Epithelial cell of esophagus (primary cell): Measurements from ENCODE around the gene RCL1.
A peak's percentile ranks its signal among the peaks of the same experiment; 100 is the strongest.

ENCODE experiments used
- DNase-seq: peaks from one replicate; pipeline ENCODE4 v3.0.0; 2010; ENCODE audit warnings: low read depth
- H3K4me3 ChIP-seq: 2 replicates; pipeline ENCODE4 v1.5.1; 2011; ENCODE audit warnings: mild to moderate bottlenecking, low read length, control low read depth
- TF ChIP-seq, protein P1 (sequence below): IDR thresholded peaks from 2 replicates; pipeline ENCODE4 v1.5.1; 2011; ENCODE audit warnings: low read depth, mild to moderate bottlenecking, low read length, control low read depth, inconsistent platforms; ENCODE audit not compliant: insufficient read depth; ENCODE audit errors: missing control alignments

Gene RCL1

GRCh38 chr9:4828761-4829160 is 36.0 kb downstream of the RCL1 start:
- H3K4me3 ChIP-seq = no peak overlapping the region
- peak; percentile 22 for DNase-seq
- TF ChIP-seq, protein P1, sequence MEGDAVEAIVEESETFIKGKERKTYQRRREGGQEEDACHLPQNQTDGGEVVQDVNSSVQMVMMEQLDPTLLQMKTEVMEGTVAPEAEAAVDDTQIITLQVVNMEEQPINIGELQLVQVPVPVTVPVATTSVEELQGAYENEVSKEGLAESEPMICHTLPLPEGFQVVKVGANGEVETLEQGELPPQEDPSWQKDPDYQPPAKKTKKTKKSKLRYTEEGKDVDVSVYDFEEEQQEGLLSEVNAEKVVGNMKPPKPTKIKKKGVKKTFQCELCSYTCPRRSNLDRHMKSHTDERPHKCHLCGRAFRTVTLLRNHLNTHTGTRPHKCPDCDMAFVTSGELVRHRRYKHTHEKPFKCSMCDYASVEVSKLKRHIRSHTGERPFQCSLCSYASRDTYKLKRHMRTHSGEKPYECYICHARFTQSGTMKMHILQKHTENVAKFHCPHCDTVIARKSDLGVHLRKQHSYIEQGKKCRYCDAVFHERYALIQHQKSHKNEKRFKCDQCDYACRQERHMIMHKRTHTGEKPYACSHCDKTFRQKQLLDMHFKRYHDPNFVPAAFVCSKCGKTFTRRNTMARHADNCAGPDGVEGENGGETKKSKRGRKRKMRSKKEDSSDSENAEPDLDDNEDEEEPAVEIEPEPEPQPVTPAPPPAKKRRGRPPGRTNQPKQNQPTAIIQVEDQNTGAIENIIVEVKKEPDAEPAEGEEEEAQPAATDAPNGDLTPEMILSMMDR = no peak

DNA sequence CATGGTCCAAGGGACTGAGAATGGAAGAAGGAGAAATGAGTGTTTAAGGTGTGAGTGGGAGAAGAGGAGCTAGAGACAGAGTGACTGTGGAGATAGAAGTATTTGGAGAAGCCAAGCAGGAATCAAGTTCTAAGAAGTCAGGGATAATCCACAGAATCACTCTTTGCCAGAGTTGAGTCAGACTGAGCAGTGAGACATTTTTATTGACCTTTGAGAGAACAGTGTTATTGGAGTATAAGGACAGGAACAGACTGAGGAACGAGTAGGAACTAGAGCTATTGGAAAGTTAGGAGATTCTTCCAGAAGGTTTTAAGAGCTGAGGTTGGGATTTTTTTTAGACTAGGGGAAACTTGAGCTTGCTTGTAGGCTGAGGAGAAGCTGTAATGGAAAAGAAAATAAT is 37.2 kb downstream of the RCL1 start:
- peak; percentile 9 for DNase-seq
- TF ChIP-seq, protein P1 = no peak
- H3K4me3 ChIP-seq = no peak overlapping the region

- TF ChIP-seq, protein P1 = no peak
- DNase-seq = no peak
- H3K4me3 ChIP-seq = no peak overlapping the region
These were observed 38.0 kb downstream of the RCL1 start for GRCh38 chr9:4830699-4831098.

GRCh38 chr9:4831119-4831518 is 38.4 kb downstream of the RCL1 start:
- no peak overlapping the region for H3K4me3 ChIP-seq
- TF ChIP-seq, protein P1 = no peak
- peak; percentile 26 for DNase-seq

GRCh38 chr9:4831944-4832343 is 39.2 kb downstream of the RCL1 start:
- no peak for DNase-seq
- H3K4me3 ChIP-seq = no peak overlapping the region
- TF ChIP-seq, protein P1 = no peak

GRCh38 chr9:4832786-4833579 is 40.2 kb downstream of the RCL1 start:
- no peak overlapping the region for H3K4me3 ChIP-seq
- TF ChIP-seq, protein P1 = no peak
- peak; percentile 96 for DNase-seq

DNA sequence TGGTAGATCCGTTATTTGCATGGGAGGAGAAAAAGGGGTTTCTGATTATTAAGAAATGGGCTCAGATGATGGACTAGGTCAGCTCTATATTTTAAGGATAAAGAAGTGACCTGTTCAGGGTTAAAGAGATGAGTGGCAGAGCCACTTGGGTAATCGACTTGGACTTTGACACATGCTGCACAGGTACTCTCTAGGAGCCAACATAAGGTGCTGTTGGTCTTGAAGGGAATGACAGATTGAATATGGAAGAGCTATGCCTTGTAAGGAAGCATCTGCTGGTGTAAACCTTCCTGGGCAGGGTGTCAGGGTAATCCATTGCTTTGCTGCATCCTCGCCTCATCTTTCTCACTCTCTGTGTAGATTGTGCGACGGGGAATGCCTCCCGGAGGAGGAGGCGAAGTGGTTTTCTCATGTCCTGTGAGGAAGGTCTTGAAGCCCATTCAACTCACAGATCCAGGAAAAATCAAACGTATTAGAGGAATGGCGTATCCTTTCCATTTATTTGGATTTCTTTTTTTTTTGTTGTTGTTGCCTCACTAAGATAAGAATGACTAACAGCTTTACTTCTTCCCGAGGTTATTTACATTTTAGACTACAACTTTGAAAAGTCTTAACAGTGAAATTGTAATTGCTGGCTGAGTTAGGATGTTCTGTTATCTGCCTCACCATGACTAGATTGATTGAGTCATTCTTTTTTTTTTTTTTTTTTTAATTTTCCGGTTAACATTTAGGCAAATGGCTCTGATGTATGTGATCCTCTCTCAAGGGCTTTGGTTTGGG is 41.2 kb downstream of the RCL1 start:
- no peak overlapping the region for H3K4me3 ChIP-seq
- TF ChIP-seq, protein P1 = no peak
- peak; percentile 61 for DNase-seq
